GM21717 (cell line): Measurements from ENCODE around the gene RHBDF2.
A peak's percentile ranks its signal among the peaks of the same experiment; 100 is the strongest.

ENCODE experiments used
- ATAC-seq: cut with Tn5 transposase; IDR thresholded peaks from one replicate; pipeline ENCODE4 v1.9.1; 2021; ENCODE audit warnings: mild to moderate bottlenecking, moderate library complexity; ENCODE audit not compliant: unreplicated experiment

RHBDF2 gene

GRCh38 chr17:76484228-76484725 lies 16.9 kb downstream of the RHBDF2 start:
- no peak for ATAC-seq

GRCh38 chr17:76481071-76481655 lies 20.1 kb downstream of the RHBDF2 start:
- ATAC-seq: peak; percentile 47

- peak; percentile 16 for ATAC-seq
These were observed 20.6 kb downstream of the RHBDF2 start for GRCh38 chr17:76480632-76481031.

GRCh38 chr17:76479515-76480060 lies 21.6 kb downstream of the RHBDF2 start:
- no peak for ATAC-seq

- ATAC-seq: no peak
These were observed 22.3 kb downstream of the RHBDF2 start for GRCh38 chr17:76478730-76479514.

GRCh38 chr17:76478097-76478496 lies 23.1 kb downstream of the RHBDF2 start:
- no peak for ATAC-seq

GRCh38 chr17:76477576-76477975 lies 23.6 kb downstream of the RHBDF2 start:
- ATAC-seq: no peak

- ATAC-seq: no peak
These were observed 24.5 kb downstream of the RHBDF2 start for GRCh38 chr17:76476736-76477135.

GRCh38 chr17:76475302-76475701 lies 25.9 kb downstream of the RHBDF2 start:
- ATAC-seq: no peak

GRCh38 chr17:76474894-76475293 lies 26.3 kb downstream of the RHBDF2 start:
- ATAC-seq: no peak

GRCh38 chr17:76474238-76474637 lies 27.0 kb downstream of the RHBDF2 start:
- ATAC-seq: no peak

- no peak for ATAC-seq
These were observed 27.7 kb downstream of the RHBDF2 start for GRCh38 chr17:76473541-76473985.

GRCh38 chr17:76472726-76473125 lies 28.5 kb downstream of the RHBDF2 start:
- no peak for ATAC-seq

GRCh38 chr17:76472258-76472645 lies 29.0 kb downstream of the RHBDF2 start:
- ATAC-seq: no peak

- no peak for ATAC-seq
These were observed 29.5 kb downstream of the RHBDF2 start for GRCh38 chr17:76471498-76472257.

GRCh38 chr17:76469991-76470739 lies 31.1 kb downstream of the RHBDF2 start:
- no peak for ATAC-seq

GRCh38 chr17:76469076-76469990 lies 31.9 kb downstream of the RHBDF2 start:
- no peak for ATAC-seq

GRCh38 chr17:76468634-76469010 lies 32.6 kb downstream of the RHBDF2 start:
- no peak for ATAC-seq

GRCh38 chr17:76467809-76468633 lies 33.2 kb downstream of the RHBDF2 start:
- ATAC-seq: no peak
